Mammary epithelial cell (primary cell): ENCODE data around the gene TCF19.

Source experiments
- CTCF ChIP-seq, 2 donors: IDR thresholded peaks in 1 of 2; conservative IDR thresholded peaks in 1 of 2; 2 replicates each; pipeline ENCODE4 v1.5.1; 2011 to 2012; ENCODE audit warnings: inconsistent platforms in 2 of 2, low read length in 2 of 2, mild to moderate bottlenecking in 2 of 2, control low read depth in 1 of 2, low read depth in 1 of 2; ENCODE audit not compliant: insufficient read depth in 1 of 2; ENCODE audit errors: extremely low read depth in 1 of 2
- EZH2 ChIP-seq: IDR thresholded peaks from 2 replicates; pipeline ENCODE4 v1.6.1; 2012; ENCODE audit warnings: low read length, inconsistent platforms, borderline replicate concordance

GRCh38 chr6:31120151-31120915 lies 38.1 kb upstream of the TCF19 start, which contains the start of gene CDSN:
- TF ChIP-seq CTCF (conservative IDR thresholded peaks at IDR 0.05 in 1 of 2, IDR thresholded peaks at IDR 0.05 in 1 of 2; ENCODE audit: extremely low read depth in 1 of 2, insufficient read depth in 1 of 2, low read depth in 1 of 2, low read length in 2 of 2) (no peak), EZH2 (no peak)
